ENCODE data around the gene PRR36.

PRR36 gene

DNA sequence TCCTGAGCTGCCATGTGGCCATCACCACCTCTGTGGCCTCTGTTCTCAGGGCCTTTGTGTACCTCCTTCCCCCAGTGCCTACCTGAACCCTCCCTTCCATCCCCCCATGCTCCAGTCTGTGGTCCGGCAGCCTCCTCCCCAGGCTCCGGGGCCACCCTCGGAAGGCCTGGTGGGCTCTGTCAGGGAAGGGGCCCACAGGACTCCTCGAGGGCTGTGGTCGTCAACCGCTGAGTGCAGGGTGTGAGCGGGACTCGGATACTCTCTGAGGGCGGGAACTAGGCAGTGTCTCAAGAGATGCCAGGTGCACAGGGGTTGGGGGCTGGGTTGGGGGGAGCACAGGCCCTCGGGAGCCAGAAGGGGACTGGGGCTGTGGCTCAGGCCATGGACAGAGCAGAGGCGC lies 33.4 kb upstream of the PRR36 start:
- Mint-ChIP-seq H3K27ac (no peak overlapping the region), H3K27me3 (ENCODE audit: low read depth) (no peaks in the 10 kb centered on the region), H3K36me3 (ENCODE audit: low read depth) (peaks cover 13% of the 10 kb centered on the region), H3K4me1 (ENCODE audit: low read depth) (peaks cover 14% of the 10 kb centered on the region), H3K4me3 (no peak overlapping the region), H3K9me3 (no peaks in the 10 kb centered on the region)

DNA sequence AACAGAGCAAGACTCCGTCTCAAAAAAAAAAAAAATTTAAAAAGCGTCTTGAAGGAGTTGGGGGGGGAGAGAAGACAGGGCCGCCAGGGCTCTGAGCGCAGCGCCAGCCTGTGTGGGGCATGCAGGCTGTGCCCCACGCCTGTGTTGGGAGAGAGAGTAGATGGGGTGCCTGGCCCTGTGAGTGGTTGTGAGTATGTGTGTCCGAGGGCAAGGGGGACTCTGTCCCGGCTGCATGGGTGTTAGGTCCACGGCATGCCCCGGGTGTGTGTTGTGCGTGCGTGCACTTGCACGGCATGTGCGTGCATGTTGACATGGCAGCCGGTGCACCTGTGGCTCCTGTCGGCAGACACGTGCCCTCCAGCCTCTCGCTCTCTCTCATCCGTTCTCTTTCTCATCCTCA lies 32.9 kb upstream of the PRR36 start:
- H3K4me3 Mint-ChIP-seq: no peak overlapping the region
- H3K27ac Mint-ChIP-seq: no peak overlapping the region
- peaks cover 12% of the 10 kb centered on the region for H3K36me3 Mint-ChIP-seq (ENCODE audit: low read depth)
- peaks cover 16% of the 10 kb centered on the region for H3K4me1 Mint-ChIP-seq (ENCODE audit: low read depth)
- H3K9me3 Mint-ChIP-seq: no peaks in the 10 kb centered on the region
- no peaks in the 10 kb centered on the region for H3K27me3 Mint-ChIP-seq (ENCODE audit: low read depth)

DNA sequence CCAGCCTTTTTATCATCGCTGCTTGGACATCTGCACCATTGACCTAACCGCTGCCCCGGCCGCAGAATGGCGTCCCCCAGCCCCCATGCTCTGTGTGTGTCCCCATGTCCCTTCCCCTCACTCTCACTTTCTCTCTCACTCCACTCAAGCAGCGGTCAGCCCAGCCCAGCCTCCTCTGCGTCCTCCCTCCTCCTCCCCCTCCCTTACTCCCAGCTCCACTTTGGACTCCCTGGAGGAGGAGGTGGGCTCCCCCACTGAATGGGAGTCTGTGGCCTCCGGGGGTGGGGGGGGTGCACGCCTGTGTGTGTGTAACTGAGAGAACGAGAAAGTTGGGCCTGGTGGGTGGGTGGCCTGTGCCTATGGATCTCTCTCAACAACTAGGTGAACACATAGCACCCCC lies 31.7 kb upstream of the PRR36 start:
- peak overlapping the region; percentile 79 for H3K27ac Mint-ChIP-seq
- peaks cover 10% of the 10 kb centered on the region for H3K36me3 Mint-ChIP-seq (ENCODE audit: low read depth)
- H3K4me3 Mint-ChIP-seq: peak overlapping the region; percentile 82
- no peaks in the 10 kb centered on the region for H3K27me3 Mint-ChIP-seq (ENCODE audit: low read depth)
- H3K4me1 Mint-ChIP-seq (ENCODE audit: low read depth): peaks cover 16% of the 10 kb centered on the region
- no peaks in the 10 kb centered on the region for H3K9me3 Mint-ChIP-seq

- Mint-ChIP-seq H3K27me3 (ENCODE audit: low read depth) (no peaks in the 10 kb centered on the region), H3K27ac (peak overlapping the region; percentile 82), H3K4me3 (peak overlapping the region; percentile 82)
These were observed 31.1 kb upstream of the PRR36 start for GRCh38 chr19:7905268-7905667.

GRCh38 chr19:7904074-7905020 lies 30.2 kb upstream of the PRR36 start:
- Mint-ChIP-seq H3K9me3 (no peaks in the 10 kb centered on the region), H3K27ac (peak overlapping the region; percentile 82), H3K4me1 (ENCODE audit: low read depth) (peaks cover 16% of the 10 kb centered on the region), H3K36me3 (ENCODE audit: low read depth) (peaks cover 8% of the 10 kb centered on the region), H3K4me3 (peak overlapping the region; percentile 82), H3K27me3 (ENCODE audit: low read depth) (no peaks in the 10 kb centered on the region)

More at GRCh38 chr19:7905268-7905667, 31.1 kb upstream of the PRR36 start:
- H3K9me3 Mint-ChIP-seq: no peaks in the 10 kb centered on the region
- H3K4me1 Mint-ChIP-seq (ENCODE audit: low read depth): peaks cover 16% of the 10 kb centered on the region
- peaks cover 8% of the 10 kb centered on the region for H3K36me3 Mint-ChIP-seq (ENCODE audit: low read depth)

DNA sequence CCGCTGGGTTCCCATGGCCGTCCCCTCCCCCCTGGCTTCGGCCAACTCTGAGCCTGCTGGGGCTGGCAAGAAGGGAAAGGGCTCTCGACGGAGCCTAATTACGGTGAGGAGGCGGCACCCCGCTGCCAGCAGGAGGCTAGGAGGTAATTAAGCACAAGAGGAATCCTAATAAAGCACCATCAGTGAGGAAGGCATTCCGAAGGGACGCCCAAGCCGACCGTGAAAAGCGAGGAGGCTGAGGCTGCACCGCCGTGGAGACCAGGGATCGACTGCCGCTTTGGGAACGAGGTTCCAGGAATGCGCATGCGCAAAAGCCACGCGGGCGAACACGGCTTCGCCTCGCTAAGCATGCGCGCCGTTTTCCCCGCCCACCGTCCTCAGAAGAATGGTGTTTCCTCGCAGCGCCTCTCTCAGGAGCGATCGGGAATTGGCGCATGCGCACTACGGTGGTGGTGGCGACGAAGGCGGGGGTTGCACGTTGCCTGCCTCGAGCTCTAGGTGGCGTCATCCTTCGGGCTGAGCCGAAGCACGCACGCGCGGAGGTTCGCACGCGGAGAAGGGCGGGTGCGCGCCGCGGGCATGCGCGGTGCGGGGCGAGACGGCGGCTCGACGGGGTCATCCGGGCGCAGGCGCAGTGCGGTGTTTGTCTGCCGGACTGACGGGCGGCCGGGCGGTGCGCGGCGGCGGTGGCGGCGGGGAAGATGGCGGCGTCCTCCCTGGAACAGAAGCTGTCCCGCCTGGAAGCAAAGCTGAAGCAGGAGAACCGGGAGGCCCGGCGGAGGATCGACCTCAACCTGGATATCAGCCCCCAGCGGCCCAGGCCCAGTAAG lies 29.3 kb upstream of the PRR36 start, which contains the start of gene MAP2K7:
TSS of gene MAP2K7 (plus strand) at position 634 of the 830 bp plus-strand sequence. CDS start at position 702, 68 bp downstream.
- H3K27me3 Mint-ChIP-seq (ENCODE audit: low read depth): no peaks in the 10 kb centered on the region
- H3K27ac Mint-ChIP-seq: peak within 1 kb of the TSS; percentile 94
- no peaks in the 10 kb centered on the region for H3K9me3 Mint-ChIP-seq
- peaks cover 8% of the 10 kb centered on the region for H3K36me3 Mint-ChIP-seq (ENCODE audit: low read depth)
- H3K4me3 Mint-ChIP-seq: peak within 1 kb of the TSS; percentile 90
- peaks cover 16% of the 10 kb centered on the region for H3K4me1 Mint-ChIP-seq (ENCODE audit: low read depth)

GRCh38 chr19:7902796-7903243 lies 28.6 kb upstream of the PRR36 start:
- no peaks in the 10 kb centered on the region for H3K27me3 Mint-ChIP-seq (ENCODE audit: low read depth)
- peaks cover 16% of the 10 kb centered on the region for H3K4me1 Mint-ChIP-seq (ENCODE audit: low read depth)
- H3K4me3 Mint-ChIP-seq: peak overlapping the region; percentile 90
- H3K36me3 Mint-ChIP-seq (ENCODE audit: low read depth): peaks cover 8% of the 10 kb centered on the region
- no peaks in the 10 kb centered on the region for H3K9me3 Mint-ChIP-seq
- H3K27ac Mint-ChIP-seq: peak overlapping the region; percentile 94

DNA sequence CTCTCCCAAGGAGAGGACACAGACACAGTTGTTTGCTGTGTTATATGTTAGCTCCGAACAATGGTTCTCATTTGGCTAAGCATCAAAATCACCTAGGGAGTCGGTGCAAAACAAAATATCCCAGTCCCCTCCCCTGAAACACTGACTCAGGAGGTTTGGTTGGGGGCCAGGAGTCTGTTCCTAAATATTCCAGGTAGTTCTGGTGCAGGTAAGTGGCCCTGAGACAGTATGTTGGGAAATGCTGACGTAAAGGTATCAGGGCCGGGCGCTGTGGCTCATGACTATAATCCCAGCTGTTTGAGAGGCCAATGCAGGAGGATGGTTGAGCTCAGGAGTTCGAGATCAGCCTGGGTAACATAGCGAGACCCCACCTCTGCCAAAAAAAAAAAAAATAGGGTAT lies 27.1 kb upstream of the PRR36 start:
- Mint-ChIP-seq H3K4me3 (no peak overlapping the region), H3K27ac (no peak overlapping the region), H3K36me3 (ENCODE audit: low read depth) (peaks cover 8% of the 10 kb centered on the region)

GRCh38 chr19:7900931-7901330 lies 26.7 kb upstream of the PRR36 start:
- no peaks in the 10 kb centered on the region for H3K27me3 Mint-ChIP-seq (ENCODE audit: low read depth)
- H3K4me3 Mint-ChIP-seq: no peak overlapping the region
- H3K36me3 Mint-ChIP-seq (ENCODE audit: low read depth): peaks cover 8% of the 10 kb centered on the region
- H3K4me1 Mint-ChIP-seq (ENCODE audit: low read depth): peaks cover 16% of the 10 kb centered on the region
- no peak overlapping the region for H3K27ac Mint-ChIP-seq
- H3K9me3 Mint-ChIP-seq: no peaks in the 10 kb centered on the region

More for the DNA sequence above, 27.1 kb upstream of the PRR36 start:
- H3K4me1 Mint-ChIP-seq (ENCODE audit: low read depth): peaks cover 16% of the 10 kb centered on the region
- no peaks in the 10 kb centered on the region for H3K27me3 Mint-ChIP-seq (ENCODE audit: low read depth)
- H3K9me3 Mint-ChIP-seq: no peaks in the 10 kb centered on the region

GRCh38 chr19:7900401-7900870 lies 26.2 kb upstream of the PRR36 start:
- Mint-ChIP-seq H3K27ac (no peak overlapping the region), H3K27me3 (ENCODE audit: low read depth) (no peaks in the 10 kb centered on the region), H3K4me1 (ENCODE audit: low read depth) (peaks cover 12% of the 10 kb centered on the region), H3K9me3 (no peaks in the 10 kb centered on the region), H3K4me3 (no peak overlapping the region), H3K36me3 (ENCODE audit: low read depth) (peaks cover 6% of the 10 kb centered on the region)

GRCh38 chr19:7899751-7900378 lies 25.7 kb upstream of the PRR36 start:
- Mint-ChIP-seq H3K4me3 (no peak overlapping the region), H3K27ac (no peak overlapping the region), H3K36me3 (ENCODE audit: low read depth) (peaks cover 3% of the 10 kb centered on the region), H3K27me3 (ENCODE audit: low read depth) (no peaks in the 10 kb centered on the region), H3K9me3 (no peaks in the 10 kb centered on the region), H3K4me1 (ENCODE audit: low read depth) (peaks cover 9% of the 10 kb centered on the region)

DNA sequence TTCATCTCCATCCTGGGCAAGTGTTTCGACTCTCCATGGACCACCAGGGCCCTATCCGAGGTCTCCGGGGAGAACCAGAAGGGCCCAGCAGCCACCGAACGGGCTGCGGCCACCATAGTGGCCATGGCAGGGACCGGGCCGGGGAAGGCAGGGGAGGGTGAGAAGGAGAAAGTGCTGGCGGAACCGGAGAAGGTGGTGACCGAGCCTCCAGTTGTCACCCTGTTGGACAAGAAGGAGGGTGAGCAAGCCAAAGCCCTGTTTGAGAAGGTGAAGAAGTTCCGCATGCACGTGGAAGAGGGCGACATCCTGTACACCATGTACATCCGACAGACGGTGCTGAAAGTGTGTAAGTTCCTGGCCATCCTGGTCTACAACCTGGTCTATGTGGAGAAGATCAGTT lies 24.8 kb upstream of the PRR36 start:
- Mint-ChIP-seq H3K36me3 (ENCODE audit: low read depth) (no peaks in the 10 kb centered on the region), H3K27me3 (ENCODE audit: low read depth) (no peaks in the 10 kb centered on the region), H3K4me1 (ENCODE audit: low read depth) (peaks cover 4% of the 10 kb centered on the region), H3K4me3 (no peak overlapping the region), H3K27ac (no peak overlapping the region), H3K9me3 (no peaks in the 10 kb centered on the region)

DNA sequence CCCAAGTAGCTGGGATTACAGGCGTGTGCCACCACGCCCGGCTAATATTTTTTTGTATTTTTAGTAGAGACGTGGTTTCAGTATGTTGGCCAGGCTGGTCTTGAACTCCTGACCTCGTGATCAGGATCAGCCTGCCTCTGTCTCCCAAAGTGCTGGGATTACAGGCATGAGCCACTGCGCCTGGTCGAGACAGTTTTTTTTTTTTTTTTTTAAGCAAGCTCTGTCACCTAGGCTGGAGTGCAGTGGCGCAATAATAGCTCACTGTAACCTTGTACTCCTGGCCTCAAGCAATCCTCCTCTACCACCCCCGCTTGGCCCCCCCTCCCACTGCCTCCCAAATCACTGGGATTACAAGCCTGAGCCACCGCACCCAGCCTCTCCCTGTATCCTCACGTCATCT lies 23.1 kb upstream of the PRR36 start:
- no peaks in the 10 kb centered on the region for H3K36me3 Mint-ChIP-seq (ENCODE audit: low read depth)
- no peaks in the 10 kb centered on the region for H3K4me1 Mint-ChIP-seq (ENCODE audit: low read depth)
- no peak overlapping the region for H3K4me3 Mint-ChIP-seq
- no peaks in the 10 kb centered on the region for H3K9me3 Mint-ChIP-seq
- H3K27ac Mint-ChIP-seq: no peak overlapping the region
- H3K27me3 Mint-ChIP-seq (ENCODE audit: low read depth): no peaks in the 10 kb centered on the region

GRCh38 chr19:7895565-7895964 lies 21.4 kb upstream of the PRR36 start:
- Mint-ChIP-seq H3K4me1 (ENCODE audit: low read depth) (no peaks in the 10 kb centered on the region), H3K4me3 (no peak overlapping the region), H3K9me3 (no peaks in the 10 kb centered on the region), H3K27me3 (ENCODE audit: low read depth) (peaks cover 4% of the 10 kb centered on the region), H3K27ac (no peak overlapping the region), H3K36me3 (ENCODE audit: low read depth) (no peaks in the 10 kb centered on the region)

Measured in T-helper 1 cell treated with Interleukin-12 subunit alpha and Interleukin-12 subunit beta and Interleukin-4 antibody, amounts not matched to agents 30 μg/mL and 1 μg/mL, for 36 hours (primary cell).